Left ventricle myocardium superior (tissue), 1 donor: ENCODE measurements around the gene GNRHR. TPM values are rescaled to one million over a fixed set of nuclear protein-coding genes. Genes with fewer than 3 reads are reported as not detected.

ENCODE experiments used
- ATAC-seq: fragments of 200-7000 bp; cut with Tn5 transposase; one replicate; pipeline ENCODE4 v1.9.1; 2020; ENCODE audit warnings: mild to moderate bottlenecking, moderate library complexity
- DNase-seq: peaks from one replicate; pipeline ENCODE4 v3.0.0-alpha.2; 2020
- intact Hi-C: fragments of 100-400 bp; cut with micrococcal nuclease; formaldehyde crosslinking; loops from one replicate; pipeline ENCODE4 v1.11.0; 2022
- total RNA-seq: library from RNA; stranded (reverse); fragmentation: NEBNext Ultra II Directional; extraction: Animal tissue kit (Norgen Biotek cat#: 25700); gene quantifications from one replicate; pipeline ENCODE4 v1.2.1, GENCODE V29; 2021
- donor health status: DM: no; HTN: yes; CAD: no; lungs with severe emphysema.

GNRHR gene
- total RNA-seq, 1 donor from 2014 or later = not detected

- intact Hi-C loops = no loop called here
- no peak for ATAC-seq
- no peak for DNase-seq
Measured at GRCh38 chr4:67704843-67705242, 49.3 kb downstream of the GNRHR start.

- ATAC-seq (no peak), DNase-seq (no peak)
- intact Hi-C loops = no loop called here
Measured at GRCh38 chr4:67702166-67702565, 52.0 kb downstream of the GNRHR start.

GRCh38 chr4:67701517-67701850, 52.7 kb downstream of the GNRHR start:
- intact Hi-C loops = no loop called here
- ATAC-seq = no peak
- no peak for DNase-seq

GRCh38 chr4:67700738-67701516, 53.3 kb downstream of the GNRHR start, which contains the start of gene UBA6:
TSS of gene UBA6 (minus strand) at chr4:67701155. CDS start at chr4:67701119, 36 bp downstream.
- intact Hi-C loops = no loop called here
- DNase-seq = peak; percentile 96
- ATAC-seq = peak; percentile 100

- intact Hi-C loops = no loop called here
- DNase-seq (no peak), ATAC-seq (peak; percentile 20)
Measured at GRCh38 chr4:67700116-67700737, 54.0 kb downstream of the GNRHR start.

GRCh38 chr4:67699603-67700002, 54.6 kb downstream of the GNRHR start:
- intact Hi-C loops = no loop called here
- ATAC-seq = no peak

GRCh38 chr4:67697860-67698687, 56.1 kb downstream of the GNRHR start:
- no peak for ATAC-seq
- intact Hi-C loops = no loop called here
- no peak for DNase-seq

More at GRCh38 chr4:67699603-67700002, 54.6 kb downstream of the GNRHR start:
- DNase-seq = no peak

- intact Hi-C loops = no loop called here
- DNase-seq (no peak), ATAC-seq (no peak)
Measured at GRCh38 chr4:67696061-67696460, 58.1 kb downstream of the GNRHR start.

GRCh38 chr4:67694662-67695061, 59.5 kb downstream of the GNRHR start:
- ATAC-seq (no peak), DNase-seq (no peak)
- intact Hi-C loops = no loop called here

- ATAC-seq (no peak), DNase-seq (no peak)
- intact Hi-C loops = no loop called here
Measured at GRCh38 chr4:67691328-67691727, 62.9 kb downstream of the GNRHR start.

Other genes with a start within 250 kb of the GNRHR start
- 9.6 TPM for gene CENPC, start 208.9 kb downstream of the GNRHR start, total RNA-seq
- 0.22 TPM for gene STAP1, start 195.7 kb downstream of the GNRHR start, total RNA-seq
- gene UBA6, start 53.2 kb downstream of the GNRHR start, total RNA-seq = 19.1 TPM
- not detected for gene TMPRSS11D, start 129.6 kb upstream of the GNRHR start, total RNA-seq
- not detected for gene TMPRSS11A, start 209.1 kb upstream of the GNRHR start, total RNA-seq